Endothelial cell of umbilical vein (primary cell): ENCODE measurements around the gene ZNF362. TPM values are rescaled to one million over a fixed set of nuclear protein-coding genes. Genes with fewer than 3 reads are reported as not detected.
A peak's percentile ranks its signal among the peaks of the same experiment; 100 is the strongest.

Experiments used
- BruUV-seq: library from RNA; stranded (reverse); fragments of 400-500 nt; replicated peaks from 2 replicates; lab custom pipeline; 2021; lab: Mats Ljungman, UMichigan
- CTCF ChIA-PET: fragments of 300-600, 350-600 bp; sonication (Branson Sonifier 250); formaldehyde crosslinking; loops from one replicate; lab custom pipeline; 2021; ENCODE audit warnings: antibody characterized with exemption, inconsistent platforms; lab: Charles Lee
- POLR2A ChIA-PET: fragments of 300-600, 350-600 bp; sonication (Branson Sonifier 250); formaldehyde crosslinking; loops from one replicate; lab custom pipeline; 2021; ENCODE audit warnings: antibody characterized with exemption, inconsistent platforms; lab: Charles Lee
- DNase-seq: peaks from one replicate; pipeline ENCODE4 v3.0.0-alpha.2; 2011; ENCODE audit warnings: low read depth, low spot score
- FAIRE-seq: peaks from 2 replicates; lab custom pipeline; 2011; peaks lifted over from hg19 to GRCh38; lab: Jason Lieb, UNC
- H2AFZ ChIP-seq: 2 replicates; pipeline ENCODE4 v1.6.0; 2012; ENCODE audit warnings: low read depth, low read length, control low read depth, inconsistent platforms
- H3K27ac ChIP-seq: 2 replicates; pipeline ENCODE4 v1.5.1; 2011; ENCODE audit warnings: low read depth, mild to moderate bottlenecking, control low read depth, low read length, moderate library complexity; ENCODE audit not compliant: insufficient read depth
- H3K27me3 ChIP-seq, 2 experiments: 2 replicates each; pipeline versions ENCODE4 v1.6.0 to v1.6.1; 2011; ENCODE audit warnings: low read length in 2 of 2, mixed read lengths in 1 of 2; ENCODE audit not compliant: control insufficient read depth in 2 of 2, insufficient read depth in 2 of 2
- H3K36me3 ChIP-seq, 2 experiments: 2 replicates in 1 of 2; 3 replicates in 1 of 2; pipeline ENCODE4 v1.5.1; 2011; ENCODE audit warnings: low read length in 2 of 2, mild to moderate bottlenecking in 1 of 2, moderate library complexity in 1 of 2; ENCODE audit not compliant: control insufficient read depth in 2 of 2, insufficient read depth in 2 of 2; ENCODE audit errors: extremely low read depth in 1 of 2
- H3K4me1 ChIP-seq: 3 replicates; pipeline ENCODE4 v1.5.1; 2011; ENCODE audit warnings: mild to moderate bottlenecking, low read length; ENCODE audit not compliant: control insufficient read depth, insufficient read depth; ENCODE audit errors: extremely low read depth
- H3K4me2 ChIP-seq: 2 replicates; pipeline ENCODE4 v1.6.1; 2011; ENCODE audit warnings: low read length, control low read depth, mixed read lengths; ENCODE audit not compliant: insufficient read depth
- H3K4me3 ChIP-seq, 3 experiments: fragments of 200-600 bp in 1 of 3; sonication (generic), shearing (Covaris generic) in 1 of 3; replicated peaks in 1 of 3; 2 replicates each; pipeline ENCODE4 v1.5.1; 2011 to 2016; ENCODE audit warnings: control low read depth in 3 of 3, low read length in 3 of 3, mild to moderate bottlenecking in 2 of 3, inconsistent platforms in 1 of 3, low read depth in 1 of 3, moderate library complexity in 1 of 3; ENCODE audit not compliant: insufficient read depth in 1 of 3
- H3K79me2 ChIP-seq: 2 replicates; pipeline ENCODE4 v1.6.0; 2012; ENCODE audit warnings: low read length, inconsistent platforms; ENCODE audit not compliant: control insufficient read depth, insufficient read depth
- H3K9ac ChIP-seq: replicated peaks from 2 replicates; pipeline ENCODE3; 2011; ENCODE audit warnings: low read length, control low read depth; ENCODE audit not compliant: insufficient read depth; ENCODE audit errors: extremely low read depth
- H3K9me1 ChIP-seq: replicated peaks from 3 replicates; pipeline ENCODE4 v1.6.0; 2011; ENCODE audit warnings: mild to moderate bottlenecking, low read length; ENCODE audit not compliant: control insufficient read depth, insufficient read depth; ENCODE audit errors: extremely low read depth
- H3K9me3 ChIP-seq: replicated peaks from 2 replicates; pipeline ENCODE4 v1.5.1; 2012; ENCODE audit warnings: low read length, inconsistent platforms; ENCODE audit not compliant: control insufficient read depth, insufficient read depth
- H4K20me1 ChIP-seq: replicated peaks from 2 replicates; pipeline ENCODE3; 2011; ENCODE audit warnings: mild to moderate bottlenecking, low read length; ENCODE audit not compliant: control insufficient read depth, insufficient read depth; ENCODE audit errors: extremely low read depth
- EZH2 ChIP-seq: IDR thresholded peaks from 2 replicates; pipeline ENCODE4 v1.6.1; 2012; ENCODE audit warnings: borderline replicate concordance, low read depth, mild to moderate bottlenecking, moderate library complexity, low read length, inconsistent platforms; ENCODE audit not compliant: severe bottlenecking
- FOS ChIP-seq: IDR thresholded peaks from 2 replicates; pipeline ENCODE4 v1.6.1; 2011; ENCODE audit warnings: mild to moderate bottlenecking, low read length, moderate library complexity, borderline replicate concordance; ENCODE audit not compliant: insufficient read depth
- GATA2 ChIP-seq: IDR thresholded peaks from 2 replicates; pipeline ENCODE4 v1.7.0; 2011; ENCODE audit warnings: low read depth, mild to moderate bottlenecking, moderate library complexity, mixed read lengths, low read length; ENCODE audit not compliant: insufficient read length, insufficient read depth
- JUN ChIP-seq: IDR thresholded peaks from 2 replicates; pipeline ENCODE4 v1.6.1; 2011; ENCODE audit warnings: borderline replicate concordance, low read depth; ENCODE audit not compliant: insufficient read length, insufficient read depth
- MYC ChIP-seq: IDR thresholded peaks from one replicate; pipeline ENCODE4 v1.6.1; 2011; ENCODE audit warnings: mild to moderate bottlenecking, low read depth, low read length
- POLR2A ChIP-seq: IDR thresholded peaks from 2 replicates; pipeline ENCODE4 v1.6.1; 2012; ENCODE audit warnings: low read depth, mild to moderate bottlenecking, control low read depth, low read length
- POLR2AphosphoS5 ChIP-seq: IDR thresholded peaks from 2 replicates; pipeline ENCODE4 v1.6.1; 2012; ENCODE audit warnings: low read depth, mild to moderate bottlenecking, control low read depth, low read length, moderate library complexity; ENCODE audit not compliant: insufficient read depth
- dilution Hi-C: fragments of 300-500 bp; cut with MboI; formaldehyde crosslinking; loops from one replicate; pipeline ENCODE4 v1.15.0; 2019; ENCODE audit warnings: low sequenced_read_pairs; ENCODE audit not compliant: extremely low pct_ligation_motif_present
- intact Hi-C: fragments of 100-400 bp; cut with micrococcal nuclease; formaldehyde crosslinking; loops from one replicate; pipeline ENCODE4 v1.10.0; 2022
- microRNA counts: library from miRNA; unstranded; fragments of <30 nt; microRNA quantifications from one replicate; lab custom pipeline; 2016
- microRNA-seq: library from miRNA; unstranded; fragments of <30 nt; microRNA quantifications from one replicate; pipeline ENCODE4 v1.2.0, GENCODE V29; 2021; ENCODE audit warnings: borderline number of aligned reads, borderline replicate concordance
- polyA plus RNA-seq, 4 experiments: library from polyadenylated mRNA; depleted of rRNA in 3 of 4; stranded (reverse) in 3 of 4; unstranded in 1 of 4; fragments of >200 nt; gene quantifications; 2 replicates each; pipeline versions ENCODE4 v1.2.1 to v1.2.3, GENCODE V29; 2011 to 2012; ENCODE audit warnings: missing spikeins in 1 of 4
- small RNA-seq: library from RNA; depleted of rRNA; stranded (forward); fragments of <200 nt; gene quantifications from one replicate; pipeline ENCODE3, GENCODE V24; 2012; ENCODE audit warnings: low replicate concordance, low read depth; ENCODE audit not compliant: insufficient read depth, insufficient read length
- total RNA-seq: library from RNA; stranded (reverse); gene quantifications from 2 replicates; pipeline ENCODE4 v1.2.3, GENCODE V29; 2021
- TF ChIP-seq, protein P1 (sequence below): IDR thresholded peaks from 2 replicates; pipeline ENCODE4 v1.6.1; 2011; ENCODE audit not compliant: insufficient read depth, insufficient read length
- TF ChIP-seq, protein P2 (sequence below), 2 donors: IDR thresholded peaks; 1 replicate in 1 of 2; 2 replicates in 1 of 2; pipeline ENCODE4 v1.5.1; 2011; ENCODE audit warnings: low read length in 2 of 2, mild to moderate bottlenecking in 2 of 2, moderate library complexity in 2 of 2, control low read depth in 1 of 2, inconsistent platforms in 1 of 2, low read depth in 1 of 2; ENCODE audit not compliant: insufficient read depth in 1 of 2; ENCODE audit errors: extremely low read depth in 1 of 2

ZNF362 gene
- total and polyA plus RNA-seq, 2 donors (not counting 3 experiments of a cell fraction or from before 2014, with no cell fraction given): 28.4 to 35.3 TPM

DNA sequence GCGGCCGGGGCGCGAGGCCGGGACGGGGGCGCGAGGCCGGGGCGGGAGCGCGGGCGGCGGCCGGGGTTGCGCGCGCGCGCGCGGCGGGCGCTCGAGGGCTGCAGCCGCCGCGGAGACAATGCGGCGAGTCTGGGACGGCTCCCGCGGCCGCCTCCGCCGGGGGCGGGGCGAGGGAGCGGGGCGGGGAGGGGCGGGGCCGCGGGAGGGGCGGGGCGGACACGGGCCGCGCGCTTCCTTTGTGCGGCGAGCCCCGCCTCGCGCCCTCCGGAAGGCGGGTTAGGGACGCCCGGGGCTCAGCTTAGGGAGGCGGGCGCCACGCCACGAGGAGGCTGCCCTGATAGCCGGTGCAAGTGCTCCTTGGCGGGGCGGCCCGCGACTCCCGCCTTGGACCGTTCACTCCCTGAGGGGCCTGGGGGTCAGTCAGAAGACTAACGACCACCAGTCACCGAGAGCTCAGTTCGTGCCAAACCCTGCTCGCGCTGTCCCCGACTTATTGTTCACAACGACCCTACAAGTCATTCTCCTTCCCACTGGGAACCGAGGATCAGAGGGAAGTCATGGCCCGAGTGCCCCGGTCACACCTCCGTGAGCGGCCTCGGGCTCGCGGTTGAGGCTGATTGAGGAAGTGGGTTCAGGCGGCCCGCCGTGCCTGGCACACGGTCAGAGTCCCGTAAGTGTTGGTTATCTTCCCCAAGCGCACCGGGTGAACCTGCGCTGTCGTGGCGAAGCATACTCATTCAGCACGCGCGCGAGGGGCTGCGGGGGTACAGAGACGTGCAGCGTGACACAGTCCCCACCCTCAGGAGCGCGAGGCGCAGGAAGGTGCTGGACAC, 93.7 kb downstream of the ZNF362 start:
- H3K4me3 ChIP-seq: peak overlapping the region in 2 of 3 experiments; percentile 43 to 74
- TF ChIP-seq, protein P1, sequence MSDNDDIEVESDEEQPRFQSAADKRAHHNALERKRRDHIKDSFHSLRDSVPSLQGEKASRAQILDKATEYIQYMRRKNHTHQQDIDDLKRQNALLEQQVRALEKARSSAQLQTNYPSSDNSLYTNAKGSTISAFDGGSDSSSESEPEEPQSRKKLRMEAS: peak; percentile 16
- TF ChIP-seq JUN: no peak
- TF ChIP-seq POLR2AphosphoS5: peak; percentile 80
- no peak for TF ChIP-seq MYC
- TF ChIP-seq FOS: no peak
- TF ChIP-seq POLR2A: peak; percentile 38
- no peak for TF ChIP-seq EZH2
- no peak for TF ChIP-seq GATA2
- TF ChIP-seq, protein P2, sequence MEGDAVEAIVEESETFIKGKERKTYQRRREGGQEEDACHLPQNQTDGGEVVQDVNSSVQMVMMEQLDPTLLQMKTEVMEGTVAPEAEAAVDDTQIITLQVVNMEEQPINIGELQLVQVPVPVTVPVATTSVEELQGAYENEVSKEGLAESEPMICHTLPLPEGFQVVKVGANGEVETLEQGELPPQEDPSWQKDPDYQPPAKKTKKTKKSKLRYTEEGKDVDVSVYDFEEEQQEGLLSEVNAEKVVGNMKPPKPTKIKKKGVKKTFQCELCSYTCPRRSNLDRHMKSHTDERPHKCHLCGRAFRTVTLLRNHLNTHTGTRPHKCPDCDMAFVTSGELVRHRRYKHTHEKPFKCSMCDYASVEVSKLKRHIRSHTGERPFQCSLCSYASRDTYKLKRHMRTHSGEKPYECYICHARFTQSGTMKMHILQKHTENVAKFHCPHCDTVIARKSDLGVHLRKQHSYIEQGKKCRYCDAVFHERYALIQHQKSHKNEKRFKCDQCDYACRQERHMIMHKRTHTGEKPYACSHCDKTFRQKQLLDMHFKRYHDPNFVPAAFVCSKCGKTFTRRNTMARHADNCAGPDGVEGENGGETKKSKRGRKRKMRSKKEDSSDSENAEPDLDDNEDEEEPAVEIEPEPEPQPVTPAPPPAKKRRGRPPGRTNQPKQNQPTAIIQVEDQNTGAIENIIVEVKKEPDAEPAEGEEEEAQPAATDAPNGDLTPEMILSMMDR (IDR thresholded peaks at IDR 0.05; ENCODE audit: extremely low read depth in 1 of 2, insufficient read depth in 1 of 2, low read depth in 1 of 2, low read length in 2 of 2): no peak
- BruUV-seq: TSS peak; percentile 19
- no peaks in the 10 kb centered on the region for H4K20me1 ChIP-seq
- POLR2A ChIA-PET: interaction anchor here (1.2 kb wide), 1 partner anchor 11 kb away, joined by 7 read pairs; no protein-coding TSS in a partner anchor
- H3K79me2 ChIP-seq: peaks cover 43% of the 10 kb centered on the region
- CTCF ChIA-PET: interaction anchor here (1.0 to 2.0 kb wide), 5 partner anchors 10 to 223 kb away, joined by 3 to 9 read pairs (median 4); no protein-coding TSS in a partner anchor
- dilution Hi-C loops (no loop called here), intact Hi-C loops (no loop called here)
- H3K4me1 ChIP-seq: peaks cover 34% of the 10 kb centered on the region
- H2AFZ ChIP-seq: peak overlapping the region; percentile 56
- H3K9ac ChIP-seq: peak overlapping the region; percentile 84
- peak; percentile 58 for FAIRE-seq
- H3K4me2 ChIP-seq: peak overlapping the region; percentile 32
- H3K9me1 ChIP-seq: no peaks in the 10 kb centered on the region
- no peaks in the 10 kb centered on the region for H3K27me3 ChIP-seq
- H3K27ac ChIP-seq: peak overlapping the region; percentile 94
- no peaks in the 10 kb centered on the region for H3K9me3 ChIP-seq
- peak; percentile 69 for DNase-seq
- H3K36me3 ChIP-seq: no peaks in the 10 kb centered on the region

MicroRNAs encoded within 50 kb of the gene (microRNA counts, 767-probe panel; counts per million panel counts)
- 723 counts per million, percentile 96 among the panel's probes with 10 or more counts for microRNA hsa-miR-3605-5p (lab: Ali Mortazavi, UCI)

Small RNA genes lying within 50 kb of the gene (microRNA-seq; reads per million reads assigned to microRNA genes)
- gene MIR3605: 5.0 reads per million, percentile 11 among the genes with 10 or more reads in this experiment

Small RNA genes lying within 50 kb of the gene (small RNA-seq; reads per million reads assigned to genes)
- gene RN7SKP16: not detected

Other genes starting within 250 kb of the ZNF362 start
- gene AK2, start 219.6 kb upstream of the ZNF362 start, total RNA-seq: 131 and 134 TPM in 2 replicates
- gene AK2, start 219.6 kb upstream of the ZNF362 start, polyA plus RNA-seq: 71.4 and 107 TPM in 2 replicates
- gene AZIN2, start 175.3 kb upstream of the ZNF362 start, total RNA-seq: 0.76 and 0.91 TPM in 2 replicates
- 1.3 and 1.4 TPM in 2 replicates for gene AZIN2, start 175.3 kb upstream of the ZNF362 start, polyA plus RNA-seq
- gene TRIM62, start 74.4 kb upstream of the ZNF362 start, total RNA-seq: 8.3 and 8.6 TPM in 2 replicates
- gene TRIM62, start 74.4 kb upstream of the ZNF362 start, polyA plus RNA-seq: 9.3 and 10.4 TPM in 2 replicates
- gene A3GALT2, start 64.6 kb downstream of the ZNF362 start, total RNA-seq: not detected in 2 replicates
- 0.11 TPM in 1 of 2 replicates, not detected in the other for gene A3GALT2, start 64.6 kb downstream of the ZNF362 start, polyA plus RNA-seq
- gene PHC2, start 174.6 kb downstream of the ZNF362 start, total RNA-seq: 79.0 and 82.3 TPM in 2 replicates
- gene PHC2, start 174.6 kb downstream of the ZNF362 start, polyA plus RNA-seq: 59.6 and 65.6 TPM in 2 replicates
- gene ZSCAN20, start 216.2 kb downstream of the ZNF362 start, total RNA-seq: 4.7 and 5.8 TPM in 2 replicates
- 1.0 and 1.2 TPM in 2 replicates for gene ZSCAN20, start 216.2 kb downstream of the ZNF362 start, polyA plus RNA-seq